ENCODE data around the gene CCDC144A.
"Not testable (repeated sequence)": the region's sequence is repeated elsewhere in the genome, so short reads cannot be mapped to it uniquely, and the experiment has no call there.

DNA sequence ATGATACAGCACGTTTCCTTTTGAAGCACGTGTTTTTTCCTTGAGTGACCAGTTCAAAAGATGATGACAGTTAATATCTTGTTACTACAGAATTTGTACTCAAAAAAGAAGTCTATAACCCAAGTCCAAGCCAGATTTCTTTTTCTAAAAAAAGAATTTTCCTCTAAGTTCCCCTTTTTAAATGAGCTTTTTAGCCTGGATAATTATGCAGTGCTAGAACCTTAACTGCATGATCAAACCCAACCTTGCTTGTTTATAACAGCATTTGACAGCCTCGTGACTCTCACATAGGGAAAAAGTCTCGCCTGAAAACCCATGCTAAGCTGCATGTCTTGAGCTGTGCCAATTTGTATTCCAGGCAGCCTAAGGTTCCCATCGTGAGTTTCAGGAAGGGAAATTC, 104.2 kb downstream of the CCDC144A start:
- TF ChIP-seq, protein P1, sequence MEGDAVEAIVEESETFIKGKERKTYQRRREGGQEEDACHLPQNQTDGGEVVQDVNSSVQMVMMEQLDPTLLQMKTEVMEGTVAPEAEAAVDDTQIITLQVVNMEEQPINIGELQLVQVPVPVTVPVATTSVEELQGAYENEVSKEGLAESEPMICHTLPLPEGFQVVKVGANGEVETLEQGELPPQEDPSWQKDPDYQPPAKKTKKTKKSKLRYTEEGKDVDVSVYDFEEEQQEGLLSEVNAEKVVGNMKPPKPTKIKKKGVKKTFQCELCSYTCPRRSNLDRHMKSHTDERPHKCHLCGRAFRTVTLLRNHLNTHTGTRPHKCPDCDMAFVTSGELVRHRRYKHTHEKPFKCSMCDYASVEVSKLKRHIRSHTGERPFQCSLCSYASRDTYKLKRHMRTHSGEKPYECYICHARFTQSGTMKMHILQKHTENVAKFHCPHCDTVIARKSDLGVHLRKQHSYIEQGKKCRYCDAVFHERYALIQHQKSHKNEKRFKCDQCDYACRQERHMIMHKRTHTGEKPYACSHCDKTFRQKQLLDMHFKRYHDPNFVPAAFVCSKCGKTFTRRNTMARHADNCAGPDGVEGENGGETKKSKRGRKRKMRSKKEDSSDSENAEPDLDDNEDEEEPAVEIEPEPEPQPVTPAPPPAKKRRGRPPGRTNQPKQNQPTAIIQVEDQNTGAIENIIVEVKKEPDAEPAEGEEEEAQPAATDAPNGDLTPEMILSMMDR (IDR thresholded peaks at IDR 0.05), result not testable (repeated sequence)
- TF ChIP-seq POLR2A (IDR thresholded peaks at IDR 0.05), result not testable (repeated sequence)

Data from thyroid gland (tissue), 4 donors.